IPS-20b (cell line): Measurements from ENCODE around the gene ZNF784.

Source experiments
- H3K27ac ChIP-seq: one replicate; pipeline ENCODE4 v1.5.1; 2013; ENCODE audit warnings: low read length
- H3K27me3 ChIP-seq: 2 replicates; pipeline ENCODE4 v1.6.1; 2013; ENCODE audit warnings: mild to moderate bottlenecking, low read length, inconsistent platforms; ENCODE audit not compliant: insufficient read depth
- H3K36me3 ChIP-seq: 2 replicates; pipeline ENCODE4 v1.6.1; 2013; ENCODE audit warnings: low read depth, mild to moderate bottlenecking, inconsistent platforms, low read length, moderate library complexity; ENCODE audit not compliant: insufficient read depth
- H3K4me1 ChIP-seq: 2 replicates; pipeline ENCODE4 v1.6.1; 2013; ENCODE audit warnings: mild to moderate bottlenecking, control low read depth, inconsistent platforms, low read length, moderate library complexity; ENCODE audit not compliant: insufficient read depth
- H3K4me3 ChIP-seq: 2 replicates; pipeline ENCODE4 v1.5.1; 2013; ENCODE audit warnings: mild to moderate bottlenecking, low read length, inconsistent platforms
- H3K9ac ChIP-seq: 2 replicates; pipeline ENCODE4 v1.6.1; 2013; ENCODE audit warnings: low read depth, mild to moderate bottlenecking, inconsistent platforms, low read length, moderate library complexity
- H3K9me3 ChIP-seq: 2 replicates; pipeline ENCODE4 v1.6.1; 2013; ENCODE audit warnings: mild to moderate bottlenecking, low read depth, low read length, inconsistent platforms; ENCODE audit not compliant: insufficient read depth

The ZNF784 gene

GRCh38 chr19:55613930-55614710, 10.2 kb downstream of the ZNF784 start:
- Histone ChIP-seq H3K9me3 (no peaks in the 10 kb centered on the region), H3K4me1 (no peaks in the 10 kb centered on the region), H3K4me3 (no peak overlapping the region), H3K9ac (no peak overlapping the region), H3K27ac (no peak overlapping the region), H3K36me3 (peaks cover 33% of the 10 kb centered on the region; the same call in 1 of the 2 replicates), H3K27me3 (no peaks in the 10 kb centered on the region)

GRCh38 chr19:55613396-55613795, 11.0 kb downstream of the ZNF784 start:
- peaks cover 33% of the 10 kb centered on the region; the same call in 1 of the 2 replicates for H3K36me3 ChIP-seq

DNA sequence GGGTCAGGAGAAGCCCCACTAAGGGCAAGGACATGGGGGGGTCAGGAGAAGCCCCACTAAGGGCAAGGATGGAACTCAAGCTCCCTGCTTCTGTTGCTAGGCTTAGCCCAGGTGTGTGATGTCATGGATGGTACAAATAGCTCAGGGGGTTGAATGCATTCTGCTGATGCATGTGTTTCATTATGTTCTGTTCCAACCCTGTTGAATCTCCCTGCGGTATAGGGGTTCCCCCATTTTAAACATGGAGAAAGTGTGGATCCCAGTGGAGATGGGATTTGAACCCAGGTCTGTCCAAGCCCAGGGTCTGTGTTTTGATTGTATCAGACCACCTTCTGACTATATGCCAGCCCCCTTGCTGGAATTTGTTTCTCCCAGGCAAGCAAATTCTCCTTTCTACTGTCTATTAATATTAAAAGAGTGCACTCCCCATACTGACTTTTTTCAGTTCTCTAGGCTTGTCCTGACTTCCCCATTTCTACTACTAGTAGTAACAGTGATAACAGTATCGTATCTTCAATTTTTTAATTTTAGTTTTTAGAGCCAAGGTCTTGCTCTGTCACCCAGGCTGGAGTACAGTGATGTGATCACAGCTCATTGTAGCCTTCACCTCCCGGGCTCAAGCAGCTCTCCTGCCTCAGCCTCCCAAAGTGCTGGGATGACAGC, 12.3 kb downstream of the ZNF784 start:
- peaks cover 32% of the 10 kb centered on the region; the same call in 1 of the 2 replicates for H3K36me3 ChIP-seq
- no peak overlapping the region for H3K9ac ChIP-seq
- no peak overlapping the region for H3K4me3 ChIP-seq
- no peaks in the 10 kb centered on the region for H3K9me3 ChIP-seq
- H3K27ac ChIP-seq, result no peak overlapping the region
- no peaks in the 10 kb centered on the region for H3K27me3 ChIP-seq
- no peaks in the 10 kb centered on the region for H3K4me1 ChIP-seq

More at GRCh38 chr19:55613396-55613795, 11.0 kb downstream of the ZNF784 start:
- H3K9me3 ChIP-seq, result no peaks in the 10 kb centered on the region
- H3K4me1 ChIP-seq, result no peaks in the 10 kb centered on the region
- no peak overlapping the region for H3K4me3 ChIP-seq
- no peak overlapping the region for H3K9ac ChIP-seq
- H3K27ac ChIP-seq, result no peak overlapping the region
- H3K27me3 ChIP-seq, result no peaks in the 10 kb centered on the region

DNA sequence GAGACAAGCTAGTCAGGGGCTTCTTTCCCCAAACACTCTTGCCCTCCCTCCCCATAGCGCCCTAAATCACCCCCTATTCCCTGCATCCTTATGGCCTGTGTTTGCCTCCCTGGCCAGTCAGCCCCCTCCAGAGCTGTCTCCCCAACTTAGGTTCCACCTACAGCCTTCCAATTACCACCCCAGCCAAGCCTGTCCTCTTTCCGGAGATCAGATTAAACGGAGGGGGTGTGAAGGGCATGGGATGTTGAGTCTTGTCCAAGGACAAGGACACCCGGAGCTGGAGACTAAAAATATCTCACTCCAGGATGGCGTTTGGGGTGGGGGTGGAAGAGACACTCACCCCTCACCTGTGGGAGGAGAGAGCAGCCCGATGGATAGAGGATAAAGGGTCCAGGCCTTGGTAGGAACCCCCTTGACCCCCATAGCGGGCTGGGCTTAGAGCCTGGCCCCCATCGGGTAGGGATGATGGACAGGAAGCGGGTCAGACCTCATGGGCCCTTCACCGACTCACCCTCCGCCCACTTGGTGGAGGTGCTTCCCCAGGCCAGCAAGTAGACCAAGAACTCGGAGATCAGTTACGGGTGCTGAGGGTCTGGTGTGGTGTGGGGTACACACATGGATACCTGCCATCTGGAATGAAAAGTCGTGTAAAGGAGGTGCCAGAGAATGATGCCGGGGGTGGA, 12.9 kb downstream of the ZNF784 start:
- H3K27me3 ChIP-seq, result no peaks in the 10 kb centered on the region
- peaks cover 4% of the 10 kb centered on the region; the same call in 1 of the 2 replicates for H3K4me1 ChIP-seq
- H3K4me3 ChIP-seq, result no peak overlapping the region
- H3K27ac ChIP-seq, result no peak overlapping the region
- peaks cover 29% of the 10 kb centered on the region; the same call in 1 of the 2 replicates for H3K36me3 ChIP-seq
- no peaks in the 10 kb centered on the region for H3K9me3 ChIP-seq
- no peak overlapping the region for H3K9ac ChIP-seq

GRCh38 chr19:55609326-55609725, 15.0 kb downstream of the ZNF784 start:
- Histone ChIP-seq H3K27me3 (no peaks in the 10 kb centered on the region), H3K27ac (no peak overlapping the region), H3K9ac (no peak overlapping the region), H3K36me3 (peaks cover 21% of the 10 kb centered on the region; the same call in 1 of the 2 replicates), H3K4me3 (no peak overlapping the region), H3K9me3 (no peaks in the 10 kb centered on the region), H3K4me1 (peaks cover 5% of the 10 kb centered on the region; the same call in 1 of the 2 replicates)

DNA sequence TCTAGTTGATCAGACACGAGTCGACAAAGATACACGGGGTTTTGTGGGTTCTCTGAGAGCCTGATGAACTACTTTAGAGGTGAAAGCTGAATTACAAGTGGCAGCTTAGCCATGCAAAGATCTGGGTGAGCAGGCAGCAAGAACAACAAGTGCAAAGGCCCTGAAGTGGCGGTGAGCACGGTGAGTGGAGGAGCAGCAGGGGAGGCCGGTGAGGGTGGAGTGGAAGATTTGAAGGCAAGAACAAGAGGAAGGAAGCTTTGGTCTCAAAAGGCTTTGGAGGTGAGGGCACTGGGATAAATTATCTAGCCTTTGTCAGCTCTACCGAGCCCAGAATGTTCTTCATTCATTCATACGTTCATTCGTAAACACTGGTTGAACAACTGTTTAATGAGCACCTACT, 17.5 kb downstream of the ZNF784 start:
- peak overlapping the region; percentile 15 for H3K27ac ChIP-seq
- peaks cover 5% of the 10 kb centered on the region; the same call in 1 of the 2 replicates for H3K4me1 ChIP-seq
- H3K9ac ChIP-seq, result peak overlapping the region; percentile 97; the same call in 1 of the 2 replicates
- H3K27me3 ChIP-seq, result no peaks in the 10 kb centered on the region
- peak overlapping the region; percentile 97 for H3K4me3 ChIP-seq
- peaks cover 21% of the 10 kb centered on the region; the same call in 1 of the 2 replicates for H3K36me3 ChIP-seq
- no peaks in the 10 kb centered on the region for H3K9me3 ChIP-seq

- H3K27me3 ChIP-seq, result no peaks in the 10 kb centered on the region
- peak overlapping the region; percentile 97; the same call in 1 of the 2 replicates for H3K9ac ChIP-seq
- H3K36me3 ChIP-seq, result peaks cover 21% of the 10 kb centered on the region; the same call in 1 of the 2 replicates
- H3K4me1 ChIP-seq, result peaks cover 5% of the 10 kb centered on the region; the same call in 1 of the 2 replicates
- H3K9me3 ChIP-seq, result no peaks in the 10 kb centered on the region
- H3K4me3 ChIP-seq, result peak overlapping the region; percentile 97
- H3K27ac ChIP-seq, result peak overlapping the region; percentile 15
These were observed 17.9 kb downstream of the ZNF784 start for GRCh38 chr19:55606471-55606787.

DNA sequence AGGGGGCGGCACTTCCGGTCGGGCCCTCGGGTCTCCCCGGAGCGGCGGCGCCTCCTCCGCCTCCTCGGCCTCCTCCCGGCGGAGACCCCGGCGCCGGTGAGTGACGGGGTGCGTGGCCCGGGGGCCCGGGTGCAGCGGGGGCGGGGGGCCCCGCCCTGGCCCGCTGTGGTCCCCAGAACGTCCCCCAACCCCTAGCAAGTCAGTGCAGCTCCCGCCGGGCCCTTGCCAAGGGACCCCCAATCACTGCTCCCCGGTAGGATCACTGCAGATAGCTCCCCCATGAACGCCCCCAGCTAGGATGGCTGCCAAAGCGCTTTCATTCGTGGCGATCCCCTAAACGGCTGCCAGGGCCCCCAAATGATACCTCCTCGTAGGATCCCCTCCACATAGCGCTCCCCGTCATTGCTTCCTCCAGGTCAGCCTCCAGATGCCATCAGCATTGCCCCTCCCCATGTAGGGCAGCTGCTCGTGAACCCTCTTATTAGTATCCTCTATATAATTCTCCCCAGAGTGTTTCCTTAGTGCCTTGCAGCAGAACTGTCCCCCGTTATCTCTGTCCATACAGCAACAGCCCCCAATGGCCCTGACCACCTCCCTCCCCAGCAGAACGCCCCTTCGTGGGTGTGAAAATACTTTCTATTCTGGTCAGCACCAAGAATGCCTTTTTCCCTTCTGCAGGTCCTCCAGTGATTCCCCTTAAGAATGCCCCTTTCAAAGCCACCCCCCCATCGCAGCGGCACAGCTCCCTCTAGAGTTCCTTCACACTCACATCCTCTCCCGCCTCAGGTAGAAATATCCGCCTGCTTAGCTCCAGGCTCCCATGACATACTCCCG, 18.5 kb downstream of the ZNF784 start, which contains the start of gene ZNF865:
Gene ZNF865, plus strand, starts transcription at position 11 of the 834 bp plus-strand sequence. CDS start 7,972 bp downstream, outside the sequence.
- Histone ChIP-seq H3K9me3 (no peaks in the 10 kb centered on the region), H3K4me1 (peaks cover 9% of the 10 kb centered on the region; the same call in 1 of the 2 replicates), H3K36me3 (peaks cover 21% of the 10 kb centered on the region; the same call in 1 of the 2 replicates), H3K27me3 (no peaks in the 10 kb centered on the region), H3K27ac (peak within 1 kb of the TSS; percentile 67), H3K4me3 (peak within 1 kb of the TSS; percentile 97), H3K9ac (peak within 1 kb of the TSS; percentile 97)

GRCh38 chr19:55605207-55605636, 19.1 kb downstream of the ZNF784 start:
- H3K27me3 ChIP-seq, result no peaks in the 10 kb centered on the region
- peaks cover 20% of the 10 kb centered on the region; the same call in 1 of the 2 replicates for H3K36me3 ChIP-seq
- no peaks in the 10 kb centered on the region for H3K9me3 ChIP-seq
- H3K27ac ChIP-seq, result no peak overlapping the region
- peak overlapping the region; percentile 78; the same call in 1 of the 2 replicates for H3K9ac ChIP-seq
- peaks cover 10% of the 10 kb centered on the region; the same call in 1 of the 2 replicates for H3K4me1 ChIP-seq
- peak overlapping the region; percentile 97; the same call in 1 of the 2 replicates for H3K4me3 ChIP-seq

DNA sequence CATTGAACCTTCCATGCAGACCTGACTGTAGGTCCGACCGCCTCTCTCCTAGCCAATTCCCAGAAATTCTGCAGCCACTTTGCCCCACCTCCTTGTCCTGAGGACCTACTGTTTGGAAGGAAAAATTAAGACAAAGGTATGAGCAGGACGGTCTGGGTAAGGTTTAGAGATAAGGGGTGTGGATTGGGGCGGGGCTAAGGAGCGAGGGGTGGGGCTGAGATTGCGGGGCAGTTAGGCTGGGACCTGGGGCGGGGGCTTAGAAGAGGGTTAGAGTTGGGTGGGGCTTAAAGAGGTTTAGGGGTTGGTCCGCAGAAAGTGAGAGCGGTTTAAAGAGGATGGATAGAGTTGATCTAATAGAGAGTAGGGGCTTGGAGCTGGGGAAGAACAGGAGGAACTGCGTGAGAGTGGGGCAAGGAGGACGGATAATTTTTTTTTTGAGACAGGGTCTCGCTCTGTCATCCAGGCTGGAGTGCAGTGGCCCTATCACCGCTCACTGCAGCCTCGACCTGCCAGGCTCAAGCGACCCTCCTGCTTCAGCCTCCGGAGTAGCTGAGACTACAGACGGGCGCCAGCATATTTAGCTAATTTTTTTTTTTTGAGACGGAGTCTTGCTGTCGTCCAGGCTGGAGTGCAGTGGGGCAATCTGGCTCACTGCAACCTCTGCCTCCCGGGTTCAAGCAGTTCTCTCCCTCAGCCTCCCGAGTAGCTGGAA, 20.6 kb downstream of the ZNF784 start:
- Histone ChIP-seq H3K4me1 (peaks cover 10% of the 10 kb centered on the region; the same call in 1 of the 2 replicates), H3K36me3 (peaks cover 9% of the 10 kb centered on the region; the same call in 1 of the 2 replicates), H3K27ac (no peak overlapping the region), H3K27me3 (no peaks in the 10 kb centered on the region), H3K9me3 (no peaks in the 10 kb centered on the region), H3K9ac (peak overlapping the region; percentile 25; the same call in 1 of the 2 replicates), H3K4me3 (no peak overlapping the region; the same call in 1 of the 2 replicates)
